HG02885 (cell line): Measurements from ENCODE around the gene RASAL3.
A peak's percentile ranks its signal among the peaks of the same experiment; 100 is the strongest.

Experiments
- ATAC-seq: cut with Tn5 transposase; IDR thresholded peaks from one replicate; pipeline ENCODE4 v1.9.1; 2021; ENCODE audit warnings: mild to moderate bottlenecking; ENCODE audit not compliant: unreplicated experiment, poor library complexity

The RASAL3 gene

GRCh38 chr19:15450528-15450890, 13.8 kb downstream of the RASAL3 start:
- no peak for ATAC-seq

- peak; percentile 64 for ATAC-seq
These were observed 14.5 kb downstream of the RASAL3 start, which contains the start of gene WIZ for GRCh38 chr19:15449620-15450527. Gene WIZ, minus strand, starts transcription at chr19:15449956. Its CDS starts 1,649 bp downstream, at chr19:15448307.

- peak; percentile 19 for ATAC-seq
These were observed 15.3 kb downstream of the RASAL3 start for GRCh38 chr19:15448778-15449619.

GRCh38 chr19:15448044-15448777, 16.1 kb downstream of the RASAL3 start:
- no peak for ATAC-seq

- no peak for ATAC-seq
These were observed 17.3 kb downstream of the RASAL3 start for GRCh38 chr19:15447057-15447456.

- ATAC-seq = no peak
These were observed 18.5 kb downstream of the RASAL3 start for GRCh38 chr19:15445807-15446376.

- ATAC-seq = no peak
These were observed 19.1 kb downstream of the RASAL3 start for GRCh38 chr19:15445227-15445605.

- no peak for ATAC-seq
These were observed 19.7 kb downstream of the RASAL3 start for GRCh38 chr19:15444505-15445226.

GRCh38 chr19:15443838-15444237, 20.5 kb downstream of the RASAL3 start:
- ATAC-seq = no peak

- no peak for ATAC-seq
These were observed 21.0 kb downstream of the RASAL3 start for GRCh38 chr19:15443325-15443724.

GRCh38 chr19:15442142-15442920, 22.0 kb downstream of the RASAL3 start:
- ATAC-seq = no peak

GRCh38 chr19:15441317-15441716, 23.0 kb downstream of the RASAL3 start:
- no peak for ATAC-seq

- no peak for ATAC-seq
These were observed 24.3 kb downstream of the RASAL3 start for GRCh38 chr19:15439821-15440641.

GRCh38 chr19:15439078-15439799, 25.1 kb downstream of the RASAL3 start:
- ATAC-seq = no peak

- ATAC-seq = no peak
These were observed 25.8 kb downstream of the RASAL3 start for GRCh38 chr19:15438577-15438976.

GRCh38 chr19:15438124-15438496, 26.2 kb downstream of the RASAL3 start:
- no peak for ATAC-seq

- no peak for ATAC-seq
These were observed 26.8 kb downstream of the RASAL3 start for GRCh38 chr19:15437355-15438123.
